AG04449 (cell line): ENCODE measurements around the gene FBN2.

Experiments used
- CTCF ChIA-PET: fragments of 350-600 bp; formaldehyde crosslinking; extraction: SDS; loops from one replicate; lab custom pipeline; 2021; ENCODE audit warnings: antibody characterized with exemption; lab: Yijun Ruan, JAX
- POLR2A ChIA-PET: fragments of 400-600, 350-600 bp; formaldehyde crosslinking; extraction: SDS; loops from one replicate; lab custom pipeline; 2020; ENCODE audit warnings: antibody characterized with exemption, inconsistent platforms; lab: Yijun Ruan, JAX
- DNase-seq: peaks from one replicate; pipeline ENCODE4 v3.0.0-alpha.2; 2010; ENCODE audit warnings: low read depth, low spot score
- H3K4me3 ChIP-seq: 2 replicates; pipeline ENCODE4 v1.5.1; 2011; ENCODE audit warnings: low read depth, mild to moderate bottlenecking, control low read depth, low read length
- TF ChIP-seq, protein P1 (sequence below): IDR thresholded peaks from one replicate; pipeline ENCODE4 v1.5.1; 2011; ENCODE audit warnings: mild to moderate bottlenecking, moderate library complexity, low read length, control low read depth, inconsistent platforms; ENCODE audit not compliant: insufficient read depth; ENCODE audit errors: missing control alignments

Gene FBN2

DNA sequence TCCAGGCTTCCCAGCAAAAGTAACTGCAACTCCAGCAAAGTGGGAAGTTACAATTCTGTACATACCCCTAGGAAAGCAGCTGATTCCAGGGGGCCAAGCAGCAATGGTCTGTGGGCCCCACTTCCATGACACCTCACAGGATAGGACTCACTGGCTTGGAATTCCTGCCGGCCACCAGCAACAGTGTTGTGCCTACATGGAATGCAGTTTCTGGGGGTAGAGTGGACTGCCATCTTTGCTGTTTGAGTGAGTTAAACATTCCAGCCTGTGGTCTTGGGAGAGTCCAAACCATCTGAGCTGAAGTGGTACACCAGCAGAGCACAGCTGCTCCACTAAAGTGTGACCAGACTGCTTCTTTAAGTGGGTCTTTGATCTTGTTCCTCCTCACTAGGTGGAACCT, 13.4 kb upstream of the FBN2 start:
- POLR2A ChIA-PET: interaction anchor here (0.9 to 1.4 kb wide), 2 partner anchors 8 to 93 kb away, joined by 3 to 4 read pairs; no protein-coding TSS in a partner anchor
- H3K4me3 ChIP-seq: no peak overlapping the region
- CTCF ChIA-PET: interaction anchor here (1.0 to 2.5 kb wide), 3 partner anchors 15 to 123 kb away, joined by 3 to 16 read pairs (median 4); no protein-coding TSS in a partner anchor
- DNase-seq: no peak
- TF ChIP-seq, protein P1, sequence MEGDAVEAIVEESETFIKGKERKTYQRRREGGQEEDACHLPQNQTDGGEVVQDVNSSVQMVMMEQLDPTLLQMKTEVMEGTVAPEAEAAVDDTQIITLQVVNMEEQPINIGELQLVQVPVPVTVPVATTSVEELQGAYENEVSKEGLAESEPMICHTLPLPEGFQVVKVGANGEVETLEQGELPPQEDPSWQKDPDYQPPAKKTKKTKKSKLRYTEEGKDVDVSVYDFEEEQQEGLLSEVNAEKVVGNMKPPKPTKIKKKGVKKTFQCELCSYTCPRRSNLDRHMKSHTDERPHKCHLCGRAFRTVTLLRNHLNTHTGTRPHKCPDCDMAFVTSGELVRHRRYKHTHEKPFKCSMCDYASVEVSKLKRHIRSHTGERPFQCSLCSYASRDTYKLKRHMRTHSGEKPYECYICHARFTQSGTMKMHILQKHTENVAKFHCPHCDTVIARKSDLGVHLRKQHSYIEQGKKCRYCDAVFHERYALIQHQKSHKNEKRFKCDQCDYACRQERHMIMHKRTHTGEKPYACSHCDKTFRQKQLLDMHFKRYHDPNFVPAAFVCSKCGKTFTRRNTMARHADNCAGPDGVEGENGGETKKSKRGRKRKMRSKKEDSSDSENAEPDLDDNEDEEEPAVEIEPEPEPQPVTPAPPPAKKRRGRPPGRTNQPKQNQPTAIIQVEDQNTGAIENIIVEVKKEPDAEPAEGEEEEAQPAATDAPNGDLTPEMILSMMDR: no peak

DNA sequence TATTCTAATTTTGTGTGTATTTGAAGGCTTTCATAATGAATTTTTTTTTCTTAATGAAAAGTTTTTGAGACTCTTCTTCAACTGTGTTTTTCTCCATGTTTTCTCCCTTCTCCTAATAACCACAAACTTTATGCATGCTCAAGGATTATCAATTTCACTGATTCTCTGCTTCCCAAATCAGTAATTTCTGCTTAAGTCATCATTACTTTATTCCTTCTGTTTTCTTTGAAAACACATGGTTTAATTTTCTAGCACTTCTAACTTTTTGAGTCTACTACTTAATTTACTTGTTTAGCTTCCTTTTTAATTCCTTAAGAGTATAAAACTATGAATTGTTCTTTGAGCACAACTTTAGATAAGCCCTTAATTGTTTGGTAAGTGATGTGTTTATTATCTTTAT, 11.5 kb upstream of the FBN2 start:
- TF ChIP-seq, protein P1: no peak
- ChIA-PET POLR2A (no interaction called here), CTCF (interaction anchor here (1.0 kb wide), 1 partner anchor 9 kb away, joined by 3 read pairs; no protein-coding TSS in a partner anchor)
- H3K4me3 ChIP-seq: no peak overlapping the region
- no peak for DNase-seq

DNA sequence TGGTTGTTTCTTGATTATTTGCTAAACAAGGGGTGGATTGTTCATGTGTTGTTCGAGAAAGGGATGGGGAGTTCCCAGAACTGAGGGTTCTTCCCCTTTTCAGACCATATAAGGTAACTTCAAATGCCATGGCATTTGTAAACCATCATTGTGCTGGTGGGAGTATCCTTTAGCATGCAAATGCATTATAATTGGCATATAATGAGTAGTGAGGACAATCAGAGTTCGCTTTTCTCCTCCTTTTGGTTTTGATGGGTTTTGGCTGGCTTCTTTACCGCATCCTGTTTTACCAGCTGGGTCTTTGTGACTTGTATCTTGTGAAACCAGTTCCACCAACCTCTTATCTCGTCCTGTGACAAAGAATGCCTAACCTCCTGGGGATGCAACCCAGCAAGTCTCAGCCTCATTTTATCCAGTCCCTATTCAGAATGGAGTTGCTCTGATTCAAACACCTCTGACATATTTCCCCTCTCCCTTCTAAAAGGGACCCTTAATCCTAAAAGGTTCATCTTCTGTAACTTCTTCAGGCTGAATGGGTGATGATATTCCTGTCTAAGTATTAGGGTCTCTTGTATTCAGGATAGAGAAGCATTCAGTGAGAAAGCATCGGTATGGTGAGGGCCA, 8.7 kb upstream of the FBN2 start:
- ChIA-PET CTCF (interaction anchor here (0.8 kb wide), 1 partner anchor 128 kb away, joined by 3 read pairs; no protein-coding TSS in a partner anchor), POLR2A (no interaction called here)
- TF ChIP-seq, protein P1: no peak
- no peak for DNase-seq
- H3K4me3 ChIP-seq: no peak overlapping the region

DNA sequence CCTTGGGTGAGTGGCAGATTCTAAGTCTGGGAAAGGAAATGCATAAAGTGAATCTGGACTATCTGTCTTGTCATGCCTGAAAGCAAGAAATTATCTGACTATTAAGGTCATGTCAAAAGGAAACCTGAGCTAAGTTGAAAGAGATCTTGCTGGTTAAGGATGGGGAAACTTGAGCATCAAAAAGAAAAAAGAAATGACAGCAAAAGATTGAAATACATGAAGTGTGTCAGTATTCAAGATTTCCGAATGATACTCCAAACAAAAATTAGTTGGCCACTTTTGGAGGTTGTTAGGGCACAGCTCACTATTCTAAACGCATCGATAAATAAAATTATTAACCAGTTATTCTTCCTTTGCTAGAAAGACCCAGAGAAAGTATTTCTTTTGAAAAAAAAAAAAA, 3.3 kb upstream of the FBN2 start:
- TF ChIP-seq, protein P1: no peak
- ChIA-PET POLR2A (no interaction called here), CTCF (interaction anchor here (1.7 kb wide), 1 partner anchor 133 kb away, joined by 7 read pairs; no protein-coding TSS in a partner anchor)
- no peak overlapping the region for H3K4me3 ChIP-seq
- no peak for DNase-seq

DNA sequence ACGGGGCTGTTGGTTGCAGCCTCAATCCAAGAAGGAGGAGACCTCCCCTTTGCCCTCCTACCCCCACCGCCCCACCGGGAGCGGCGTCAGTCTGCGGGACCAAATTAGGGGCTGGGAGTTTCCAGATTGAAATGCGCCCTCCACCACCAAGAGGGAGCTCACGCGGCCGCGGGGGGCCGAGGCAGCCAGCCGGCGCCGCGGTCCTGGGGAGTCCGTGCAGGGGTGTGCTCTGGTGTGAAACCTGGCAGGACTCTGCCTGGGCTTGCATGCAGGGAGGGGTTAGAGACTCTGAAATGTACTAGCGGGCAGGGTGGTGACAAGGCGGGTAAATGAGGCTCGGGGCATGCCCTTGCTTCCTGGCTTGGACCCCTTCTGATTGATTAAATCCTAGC, 989 bp upstream of the FBN2 start:
- TF ChIP-seq, protein P1: peak; percentile 7
- ChIA-PET POLR2A (interaction anchor here (0.8 to 3.8 kb wide), 4 partner anchors 21 to 143 kb away, joined by 3 to 21 read pairs (median 6); no protein-coding TSS in a partner anchor), CTCF (interaction anchor here (1.4 to 5.5 kb wide), 4 partner anchors 12 to 138 kb away, joined by 4 to 76 read pairs (median 13); no protein-coding TSS in a partner anchor)
- peak overlapping the region; percentile 91 for H3K4me3 ChIP-seq
- DNase-seq: no peak

DNA sequence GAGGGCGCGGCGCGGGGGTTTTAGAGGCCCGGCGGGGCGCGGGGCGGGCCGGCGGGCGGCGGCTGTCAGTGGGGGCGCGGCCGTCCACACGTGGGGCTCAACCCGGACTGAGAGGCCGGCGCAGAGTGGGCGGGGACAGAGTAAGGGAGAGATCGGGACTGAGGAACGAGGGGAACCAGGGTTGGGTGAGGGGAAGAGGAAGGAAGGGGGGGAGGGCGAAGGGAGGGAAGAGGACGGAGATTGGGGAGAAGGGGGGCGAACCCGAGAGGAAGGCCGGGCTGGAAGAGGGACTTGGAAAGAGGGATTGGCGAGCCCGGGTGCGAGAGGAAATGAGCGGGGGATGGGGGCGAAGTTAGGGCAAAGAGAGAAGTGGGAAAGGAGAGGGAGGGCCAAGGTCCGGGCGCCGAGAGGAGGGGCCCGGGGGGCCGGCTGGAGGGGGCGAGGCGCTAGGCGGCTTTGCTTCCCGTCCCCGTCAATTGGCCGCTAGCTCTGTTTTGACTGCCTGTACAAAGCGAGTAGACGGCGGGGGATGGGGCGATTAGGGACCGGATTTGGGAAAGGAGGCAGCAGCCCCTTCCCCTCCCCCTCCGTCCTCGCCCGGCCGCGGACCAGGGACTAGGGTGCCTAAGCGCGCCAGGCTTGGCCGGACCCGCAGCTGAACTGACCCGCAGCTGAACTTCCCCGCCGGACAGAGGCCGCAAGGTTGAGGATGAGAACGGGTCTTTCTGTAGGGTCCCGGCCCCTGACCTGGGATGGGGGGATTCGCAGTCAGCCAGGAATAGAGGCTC, 399 bp upstream of the FBN2 start:
- H3K4me3 ChIP-seq: peak overlapping the region; percentile 91
- POLR2A ChIA-PET: interaction anchor here (0.8 to 3.8 kb wide), 6 partner anchors 21 to 321 kb away, joined by 3 to 21 read pairs (median 3); no protein-coding TSS in a partner anchor
- DNase-seq: peak; percentile 55
- TF ChIP-seq, protein P1: no peak
- CTCF ChIA-PET: interaction anchor here (1.4 to 5.5 kb wide), 4 partner anchors 12 to 138 kb away, joined by 4 to 76 read pairs (median 13); no protein-coding TSS in a partner anchor
